A673 (cell line): ENCODE measurements around the gene ELF5.

Experiments used
- CTCF ChIP-seq: fragments of 300-800, 200-600 bp; sonication (generic); conservative IDR thresholded peaks from 2 replicates; pipeline ENCODE4 v1.5.1; 2017; ENCODE audit warnings: low read depth, mild to moderate bottlenecking, antibody characterized with exemption, low read length, moderate library complexity, mixed read lengths
- EZH2 ChIP-seq: fragments of 200-600 bp; sonication (generic); IDR thresholded peaks from 2 replicates; pipeline ENCODE4 v1.6.1; 2017; ENCODE audit warnings: borderline replicate concordance, low read depth, mild to moderate bottlenecking, mixed read lengths, antibody characterized with exemption, low read length; ENCODE audit not compliant: poor library complexity, severe bottlenecking

DNA sequence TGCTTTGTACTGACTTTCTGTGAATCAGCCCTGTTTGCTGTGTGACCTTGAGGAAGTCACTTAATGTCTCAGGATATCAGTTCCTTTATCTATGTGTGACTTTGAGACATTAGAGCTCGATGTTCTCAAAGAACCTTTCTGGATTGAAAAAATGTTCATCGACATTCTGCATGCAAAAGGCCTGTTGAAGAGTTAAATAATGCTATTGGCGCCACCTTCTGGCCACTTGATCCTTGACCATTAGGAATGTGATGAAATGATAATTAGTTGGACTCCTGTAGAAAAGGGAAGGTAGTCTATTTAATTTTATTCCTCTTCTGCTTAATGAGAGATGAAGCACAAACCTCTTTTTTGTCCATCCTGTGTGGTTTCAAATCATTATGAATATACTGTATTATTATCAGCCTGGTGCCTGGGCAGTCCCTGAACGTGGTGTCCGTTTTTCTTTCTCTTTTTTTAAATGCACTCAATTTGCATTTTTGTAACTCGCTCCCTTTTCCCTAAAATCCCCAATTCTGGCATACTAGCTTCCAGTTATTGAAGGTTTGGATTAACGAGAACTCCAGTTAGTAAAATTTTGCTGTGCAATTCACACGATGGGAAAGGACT is 20.7 kb downstream of the ELF5 start:
- peak; percentile 99 for TF ChIP-seq CTCF
- TF ChIP-seq EZH2 = no peak
